Activated T-cell treated with anti-CD3 and anti-CD28 coated beads, Interleukin-2, amount 50 U/mL, for 72 hours (primary cell): ENCODE measurements around the gene EFHC1. TPM values are rescaled to one million over a fixed set of nuclear protein-coding genes. Genes with fewer than 3 reads are reported as not detected.

ENCODE experiments used
- ATAC-seq, 2 donors: fragments of 150-1000 bp; cut with Tn5 transposase; replicated peaks in 1 of 2; 2 replicates each; pipeline ENCODE4 v1.10.0; 2021; ENCODE audit warnings: moderate library complexity in 2 of 2, mild to moderate bottlenecking in 1 of 2
- DNase-seq, 2 donors: peaks; one replicate each; pipeline ENCODE4 v3.0.0; 2021 to 2022; ENCODE audit warnings: mixed read lengths in 1 of 2
- H3K27ac Mint-ChIP-seq: one replicate; pipeline ENCODE4 v1.8.0; 2022; ENCODE audit warnings: mild to moderate bottlenecking, moderate library complexity, mixed read lengths
- H3K27me3 Mint-ChIP-seq: one replicate; pipeline ENCODE4 v1.8.0; 2022; ENCODE audit warnings: low read depth, mixed read lengths
- H3K36me3 Mint-ChIP-seq, 2 donors: one replicate each; pipeline ENCODE4 v1.8.0; 2022; ENCODE audit warnings: mixed read lengths in 2 of 2, mild to moderate bottlenecking in 1 of 2; ENCODE audit not compliant: insufficient read depth in 2 of 2
- H3K4me1 Mint-ChIP-seq: one replicate; pipeline ENCODE4 v1.8.0; 2022; ENCODE audit warnings: low read depth, mixed read lengths
- H3K4me3 Mint-ChIP-seq, 2 donors: one replicate each; pipeline ENCODE4 v1.8.0; 2022; ENCODE audit warnings: mild to moderate bottlenecking in 2 of 2, mixed read lengths in 2 of 2, moderate library complexity in 2 of 2
- H3K9me3 Mint-ChIP-seq, 2 donors: one replicate each; pipeline ENCODE4 v1.8.0; 2022; ENCODE audit warnings: mixed read lengths in 2 of 2
- total RNA-seq, 2 donors: library from RNA; stranded (reverse); gene quantifications; one replicate each; pipeline ENCODE4 v1.2.3, GENCODE V29; 2022

The EFHC1 gene
- total RNA-seq, 2 donors from 2014 or later: 4.6 to 5.1 TPM

DNA sequence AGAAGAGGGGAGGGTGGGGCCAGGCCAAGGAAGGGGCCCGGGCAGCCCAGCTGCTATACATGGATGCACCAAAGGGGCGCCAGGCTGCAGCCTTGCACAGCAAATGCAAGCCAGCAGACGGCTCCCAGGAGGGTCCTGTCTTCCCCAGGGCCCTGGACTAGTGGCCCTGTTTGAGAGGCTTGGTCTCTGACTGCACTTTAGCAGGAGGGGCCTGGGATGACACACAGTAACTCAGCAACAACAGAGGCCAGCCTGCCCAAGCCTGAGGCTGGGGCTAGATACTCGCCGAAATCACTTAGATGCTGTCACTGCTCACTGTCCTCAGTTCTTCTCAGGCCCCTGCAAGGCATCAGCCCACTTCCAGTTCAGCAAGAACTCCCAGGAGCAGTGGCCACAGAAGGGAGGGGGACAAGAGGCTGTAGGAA lies 83.2 kb downstream of the EFHC1 start:
- DNase-seq (no peak), ATAC-seq (no peak)
- Mint-ChIP-seq H3K27ac (no peak overlapping the region), H3K27me3 (no peaks in the 10 kb centered on the region), H3K36me3 (no peaks in the 10 kb centered on the region), H3K4me1 (no peaks in the 10 kb centered on the region), H3K9me3 (no peaks in the 10 kb centered on the region), H3K4me3 (no peak overlapping the region)

DNA sequence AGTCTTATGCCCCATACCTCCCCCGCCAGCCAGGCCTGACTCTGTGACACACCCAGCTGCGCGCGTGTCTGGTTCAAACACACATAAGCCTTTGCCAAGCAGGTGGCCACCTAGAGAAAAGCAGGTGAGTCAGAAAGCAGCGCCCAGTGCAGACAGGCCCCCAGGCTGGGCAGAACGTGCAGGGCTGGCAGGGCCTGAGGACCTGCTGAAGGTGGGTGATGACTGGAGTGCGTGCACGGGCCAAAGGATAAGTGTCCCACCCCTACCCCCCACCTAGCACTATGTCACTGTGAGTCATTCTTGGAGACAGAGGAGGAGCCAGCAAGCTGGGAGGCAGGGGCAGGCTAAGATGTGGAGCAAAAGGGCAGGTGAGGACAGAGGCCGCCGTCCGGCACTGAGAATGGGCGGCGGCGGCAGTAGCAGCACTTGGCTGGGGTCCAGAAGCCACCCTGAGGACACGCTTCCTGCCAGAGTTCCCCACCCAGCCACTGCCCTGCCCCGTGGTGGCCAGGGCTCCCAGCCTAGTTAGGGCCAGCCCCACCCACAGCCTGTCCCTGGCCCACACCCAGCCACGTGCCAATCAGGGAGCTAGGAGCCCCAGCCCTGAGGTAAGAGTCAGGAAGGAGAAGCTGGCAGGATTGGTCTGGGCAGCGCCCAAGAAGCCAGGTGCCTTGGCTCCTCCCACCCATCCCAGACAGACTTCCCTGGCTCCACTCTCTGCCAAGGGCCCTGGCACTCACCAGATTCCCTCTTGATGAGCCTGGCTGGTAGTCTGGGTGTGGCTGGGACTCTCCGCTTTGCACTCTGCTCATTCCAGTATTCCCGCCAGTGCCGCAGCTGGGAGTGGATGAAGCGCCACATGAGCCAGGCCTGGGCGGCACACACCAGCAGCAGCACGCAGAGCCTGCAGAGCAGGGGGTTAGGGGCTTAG lies 84.0 kb downstream of the EFHC1 start:
- H3K36me3 Mint-ChIP-seq: no peaks in the 10 kb centered on the region
- no peaks in the 10 kb centered on the region for H3K9me3 Mint-ChIP-seq
- H3K4me3 Mint-ChIP-seq: no peak overlapping the region
- no peaks in the 10 kb centered on the region for H3K27me3 Mint-ChIP-seq
- DNase-seq: no peak
- ATAC-seq: no peak
- no peak overlapping the region for H3K27ac Mint-ChIP-seq
- no peaks in the 10 kb centered on the region for H3K4me1 Mint-ChIP-seq

DNA sequence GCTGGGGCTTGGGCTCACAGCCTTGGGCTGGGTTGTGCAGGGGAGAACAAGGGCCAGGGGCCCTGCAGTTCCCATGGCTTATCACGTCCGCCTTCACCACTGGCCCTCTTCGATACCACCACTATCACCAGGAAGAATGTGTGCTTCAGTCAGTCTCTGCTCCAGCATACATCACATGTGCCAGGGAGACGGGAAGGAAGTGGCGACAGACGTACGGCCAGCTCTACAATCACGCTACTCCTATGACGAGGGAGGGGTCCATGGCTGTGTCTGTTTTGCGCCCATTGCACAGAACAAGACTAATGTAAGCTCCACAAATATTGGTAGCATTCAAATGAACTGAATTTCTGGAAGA lies 84.6 kb downstream of the EFHC1 start:
- no peaks in the 10 kb centered on the region for H3K9me3 Mint-ChIP-seq
- no peak for DNase-seq
- no peak overlapping the region for H3K4me3 Mint-ChIP-seq
- ATAC-seq: no peak
- H3K27me3 Mint-ChIP-seq: no peaks in the 10 kb centered on the region
- H3K36me3 Mint-ChIP-seq: no peaks in the 10 kb centered on the region
- H3K27ac Mint-ChIP-seq: no peak overlapping the region
- no peaks in the 10 kb centered on the region for H3K4me1 Mint-ChIP-seq

DNA sequence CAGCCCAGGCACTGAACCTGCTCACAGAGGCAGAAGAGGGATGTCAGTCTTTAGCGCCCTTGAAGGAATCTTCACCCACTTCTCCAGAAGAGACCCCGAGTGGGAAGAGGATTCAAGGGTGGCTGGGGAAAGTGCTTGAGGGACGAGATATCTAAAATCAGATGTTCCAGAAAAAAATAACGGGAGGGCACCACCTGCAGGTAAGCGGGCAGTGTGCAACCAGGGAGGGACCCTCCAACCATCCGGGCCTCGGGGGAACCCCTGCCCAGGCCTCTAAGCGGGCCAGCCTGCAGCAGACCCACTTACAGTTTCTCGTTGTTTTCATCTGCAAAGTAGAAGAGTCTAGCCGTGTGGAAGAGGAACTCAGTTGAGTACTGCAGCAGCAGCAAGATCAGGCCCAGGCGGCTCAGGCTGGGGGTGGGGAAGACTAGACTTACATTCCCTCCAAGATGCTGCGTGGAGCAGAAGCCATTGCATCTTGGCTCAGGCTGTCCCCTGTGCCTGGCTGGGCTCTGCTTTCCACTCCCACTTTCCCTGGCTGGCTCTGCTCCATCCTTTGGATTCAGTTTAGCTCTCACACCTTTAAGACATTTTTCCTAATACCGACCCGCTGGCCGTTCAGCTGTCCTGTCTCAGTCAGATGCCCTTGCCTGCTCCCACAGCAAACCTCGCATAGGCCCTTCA lies 85.7 kb downstream of the EFHC1 start:
- Mint-ChIP-seq H3K4me3 (no peak overlapping the region), H3K27me3 (no peaks in the 10 kb centered on the region), H3K4me1 (no peaks in the 10 kb centered on the region), H3K36me3 (no peaks in the 10 kb centered on the region), H3K9me3 (no peaks in the 10 kb centered on the region), H3K27ac (no peak overlapping the region)
- ATAC-seq: no peak
- DNase-seq: no peak

DNA sequence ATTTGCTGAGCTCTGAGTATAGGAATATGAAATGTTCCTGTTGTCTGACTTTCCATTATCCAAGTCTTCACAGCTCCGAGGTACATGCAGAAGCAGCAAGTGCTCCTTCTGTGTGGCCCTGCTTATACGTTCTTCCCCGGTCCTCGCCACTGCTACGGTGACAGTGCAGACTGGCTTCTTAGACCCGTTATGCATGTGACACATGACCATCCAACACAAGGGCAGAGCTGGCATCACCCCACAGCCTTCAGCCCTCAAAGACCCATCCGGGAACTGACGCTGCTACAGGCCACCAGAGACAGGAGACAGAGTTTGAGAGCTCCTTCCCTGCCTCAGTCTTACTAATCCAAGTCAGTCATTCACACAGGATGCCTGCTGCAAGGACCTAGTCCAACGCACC lies 86.3 kb downstream of the EFHC1 start:
- Mint-ChIP-seq H3K4me3 (no peak overlapping the region), H3K4me1 (no peaks in the 10 kb centered on the region), H3K36me3 (no peaks in the 10 kb centered on the region), H3K27ac (no peak overlapping the region), H3K27me3 (no peaks in the 10 kb centered on the region), H3K9me3 (no peaks in the 10 kb centered on the region)
- no peak for DNase-seq
- ATAC-seq: no peak

DNA sequence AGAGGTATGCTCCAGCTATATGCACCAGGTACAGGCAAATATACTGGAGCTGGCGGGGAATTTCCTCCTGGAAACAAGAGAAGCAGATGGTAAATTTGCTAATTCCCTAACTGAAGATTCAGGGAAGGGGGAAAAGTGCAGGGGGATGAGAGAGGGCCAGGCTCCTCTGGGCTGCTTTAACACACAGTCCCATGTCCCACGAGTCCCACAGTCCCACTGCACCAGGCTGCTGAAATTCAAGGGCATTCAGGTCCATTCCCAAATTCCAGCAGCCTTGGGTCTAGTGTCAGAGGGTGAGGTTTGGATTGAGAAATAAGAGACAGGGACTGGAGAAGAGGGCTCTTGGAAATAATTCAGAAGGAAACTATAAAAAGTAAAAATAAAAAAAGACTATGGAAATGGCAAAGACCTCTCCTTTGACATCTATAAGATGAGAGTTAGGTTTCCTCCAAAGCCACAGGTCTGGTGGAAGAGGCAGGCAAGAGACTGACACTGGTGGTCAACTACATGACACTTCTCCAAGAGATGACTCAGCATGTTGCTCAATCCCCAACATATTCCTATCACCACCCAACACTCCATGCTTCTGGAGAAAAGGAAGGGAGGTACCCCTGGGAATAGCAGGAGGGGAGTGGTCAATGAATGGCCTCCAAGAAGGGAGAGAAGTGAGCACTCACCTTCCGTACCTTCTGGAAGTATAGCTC lies 87.6 kb downstream of the EFHC1 start:
- DNase-seq (no peak), ATAC-seq (no peak)
- no peaks in the 10 kb centered on the region for H3K36me3 Mint-ChIP-seq
- no peaks in the 10 kb centered on the region for H3K9me3 Mint-ChIP-seq
- peak overlapping the region; percentile 86 for H3K27ac Mint-ChIP-seq
- H3K4me1 Mint-ChIP-seq: no peaks in the 10 kb centered on the region
- H3K4me3 Mint-ChIP-seq: no peak overlapping the region
- no peaks in the 10 kb centered on the region for H3K27me3 Mint-ChIP-seq

DNA sequence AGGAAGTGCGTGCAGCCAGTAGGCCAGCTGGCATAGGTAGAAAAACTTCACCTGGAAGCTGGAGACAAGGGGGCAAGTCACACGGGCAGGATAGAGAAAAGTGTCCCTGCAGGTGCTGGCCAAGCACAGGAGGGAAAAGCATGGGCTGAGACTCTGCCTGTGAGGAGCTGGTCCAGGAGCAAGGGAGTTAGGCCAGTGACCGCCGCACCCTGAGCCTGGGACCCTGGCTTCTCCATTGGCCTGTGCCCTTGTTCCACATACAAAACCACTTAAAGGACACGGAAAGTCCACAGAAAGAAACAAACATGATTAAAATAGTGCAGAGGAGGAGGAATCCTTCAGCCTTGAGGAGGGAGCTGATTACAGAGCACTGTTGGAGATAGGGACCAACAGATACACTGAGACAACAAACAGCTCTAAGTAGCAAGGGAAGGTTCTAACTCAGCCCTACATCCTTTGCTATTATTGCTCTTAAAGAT lies 88.2 kb downstream of the EFHC1 start:
- Mint-ChIP-seq H3K27me3 (no peaks in the 10 kb centered on the region), H3K36me3 (no peaks in the 10 kb centered on the region), H3K9me3 (no peaks in the 10 kb centered on the region)

DNA sequence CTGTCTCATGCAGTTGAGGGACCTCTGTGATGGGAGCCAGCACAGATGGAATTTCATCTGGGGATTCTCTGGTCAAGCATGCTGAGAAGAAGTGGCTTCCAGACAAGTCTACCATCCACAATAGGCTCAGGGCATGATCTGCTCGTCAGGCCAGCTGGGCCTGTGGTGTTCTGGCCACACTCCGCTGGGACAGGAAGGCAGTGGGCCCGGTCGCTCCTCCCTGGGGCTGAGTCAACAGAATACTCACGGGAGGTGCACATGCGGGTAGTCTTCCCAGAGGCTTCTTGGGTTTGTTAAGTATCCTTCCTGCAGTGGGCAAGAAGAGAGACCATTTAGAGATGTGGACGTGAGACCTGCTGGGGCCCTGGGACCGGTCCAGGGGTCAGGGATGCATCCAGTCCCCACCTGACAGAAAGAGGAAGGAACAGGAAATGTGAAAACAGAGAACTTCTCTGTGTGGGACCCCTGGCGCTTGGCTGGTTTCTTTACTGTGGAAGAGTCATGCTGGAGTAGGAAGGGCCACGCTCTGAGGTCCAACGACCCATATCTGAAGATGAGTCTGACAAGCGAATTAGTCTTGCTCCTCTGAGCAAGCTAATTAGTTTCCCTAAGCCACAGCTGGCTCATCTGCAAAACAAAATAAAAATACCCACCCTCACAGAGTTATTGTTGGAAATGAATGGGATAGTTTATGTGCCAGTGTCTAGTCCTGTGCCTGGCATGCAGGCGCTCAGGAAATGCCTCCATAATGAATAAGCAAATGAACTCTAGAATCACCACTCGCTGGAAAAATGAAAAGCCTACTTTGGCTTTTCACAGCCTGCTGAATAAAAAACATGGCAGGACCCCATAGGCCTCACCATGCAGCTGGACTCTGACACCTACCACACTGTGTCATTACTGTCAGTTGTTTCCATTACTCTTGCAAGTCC lies 89.4 kb downstream of the EFHC1 start:
- Mint-ChIP-seq H3K4me3 (no peak overlapping the region), H3K4me1 (peaks cover 8% of the 10 kb centered on the region), H3K9me3 (no peaks in the 10 kb centered on the region), H3K36me3 (no peaks in the 10 kb centered on the region), H3K27ac (no peak overlapping the region), H3K27me3 (no peaks in the 10 kb centered on the region)
- ATAC-seq (no peak), DNase-seq (no peak)

More for the DNA sequence above, 88.2 kb downstream of the EFHC1 start:
- no peak overlapping the region for H3K27ac Mint-ChIP-seq
- H3K4me1 Mint-ChIP-seq: peaks cover 2% of the 10 kb centered on the region
- no peak for ATAC-seq
- H3K4me3 Mint-ChIP-seq: no peak overlapping the region
- no peak for DNase-seq

DNA sequence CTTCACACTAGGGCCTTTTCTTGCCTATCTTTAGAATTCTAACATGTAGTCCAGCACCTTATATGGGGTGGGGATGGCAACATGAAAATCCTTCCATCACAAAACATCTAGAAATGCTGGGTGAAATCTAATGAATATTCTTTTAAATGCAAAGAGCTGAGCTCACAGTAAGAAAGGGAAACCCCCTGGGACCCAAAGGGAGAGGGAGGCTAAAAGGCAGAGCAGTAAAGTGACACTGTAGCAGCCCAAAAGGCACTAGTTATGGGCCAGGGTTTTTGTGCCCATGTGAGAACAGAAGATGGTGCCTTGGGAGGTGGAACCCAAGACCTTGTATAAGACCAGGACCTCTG lies 90.0 kb downstream of the EFHC1 start:
- no peak overlapping the region for H3K4me3 Mint-ChIP-seq
- no peaks in the 10 kb centered on the region for H3K27me3 Mint-ChIP-seq
- no peaks in the 10 kb centered on the region for H3K36me3 Mint-ChIP-seq
- H3K4me1 Mint-ChIP-seq: peaks cover 12% of the 10 kb centered on the region
- ATAC-seq (no peak), DNase-seq (no peak)
- no peaks in the 10 kb centered on the region for H3K9me3 Mint-ChIP-seq
- H3K27ac Mint-ChIP-seq: peak overlapping the region; percentile 55

DNA sequence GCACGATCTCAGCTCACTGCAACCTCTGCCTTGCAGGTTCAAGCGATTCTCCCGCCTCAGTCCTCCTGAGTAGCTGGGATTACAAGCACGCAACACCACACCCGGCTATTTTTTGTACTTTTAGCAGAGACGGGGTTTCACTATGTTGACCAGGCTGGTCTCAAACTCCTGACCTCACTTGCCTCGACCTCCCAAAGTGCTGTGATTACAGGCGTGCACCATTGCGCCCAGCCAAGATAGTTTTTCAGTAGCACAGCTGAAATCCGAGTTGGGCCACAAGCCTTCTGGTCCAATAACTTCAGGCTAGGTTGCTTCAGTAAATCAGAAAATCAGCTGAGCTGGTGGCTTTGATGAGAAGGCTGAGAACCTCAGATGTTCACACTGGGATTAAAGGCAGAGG lies 91.0 kb downstream of the EFHC1 start:
- Mint-ChIP-seq H3K4me3 (no peak overlapping the region), H3K9me3 (no peaks in the 10 kb centered on the region), H3K27ac (no peak overlapping the region), H3K27me3 (no peaks in the 10 kb centered on the region), H3K4me1 (peaks cover 12% of the 10 kb centered on the region), H3K36me3 (no peaks in the 10 kb centered on the region)
- ATAC-seq: no peak
- no peak for DNase-seq

DNA sequence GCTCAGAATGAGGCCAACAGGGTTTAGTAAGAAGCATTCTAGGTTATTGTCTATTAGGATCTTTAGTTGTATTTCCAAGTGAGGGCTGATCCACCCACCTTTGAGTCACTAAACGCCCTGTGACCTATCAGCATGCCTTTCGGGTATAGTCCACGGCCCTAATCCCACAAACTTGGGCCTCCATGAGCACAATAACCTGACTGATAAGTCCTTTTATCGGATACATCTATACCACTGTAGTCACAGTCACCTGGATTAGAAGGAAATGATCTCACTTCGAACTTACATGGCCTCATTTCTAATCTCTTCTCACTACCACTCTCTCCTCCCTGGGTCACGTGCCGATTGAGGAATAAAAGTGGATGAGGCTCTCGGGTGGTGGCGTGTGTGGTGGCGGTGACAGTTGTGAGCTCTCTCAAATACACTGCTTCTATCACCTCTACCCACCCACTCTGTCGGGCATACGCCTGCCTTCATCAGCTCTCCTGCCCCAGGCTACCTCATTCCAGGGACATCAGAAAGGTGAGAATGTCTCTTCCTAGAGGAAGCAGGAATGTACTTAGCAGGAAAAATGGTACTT lies 91.5 kb downstream of the EFHC1 start:
- peaks cover 12% of the 10 kb centered on the region for H3K4me1 Mint-ChIP-seq
- H3K4me3 Mint-ChIP-seq: no peak overlapping the region
- no peaks in the 10 kb centered on the region for H3K27me3 Mint-ChIP-seq
- no peak overlapping the region for H3K27ac Mint-ChIP-seq
- DNase-seq: no peak
- no peaks in the 10 kb centered on the region for H3K36me3 Mint-ChIP-seq
- ATAC-seq: no peak
- H3K9me3 Mint-ChIP-seq: no peaks in the 10 kb centered on the region

DNA sequence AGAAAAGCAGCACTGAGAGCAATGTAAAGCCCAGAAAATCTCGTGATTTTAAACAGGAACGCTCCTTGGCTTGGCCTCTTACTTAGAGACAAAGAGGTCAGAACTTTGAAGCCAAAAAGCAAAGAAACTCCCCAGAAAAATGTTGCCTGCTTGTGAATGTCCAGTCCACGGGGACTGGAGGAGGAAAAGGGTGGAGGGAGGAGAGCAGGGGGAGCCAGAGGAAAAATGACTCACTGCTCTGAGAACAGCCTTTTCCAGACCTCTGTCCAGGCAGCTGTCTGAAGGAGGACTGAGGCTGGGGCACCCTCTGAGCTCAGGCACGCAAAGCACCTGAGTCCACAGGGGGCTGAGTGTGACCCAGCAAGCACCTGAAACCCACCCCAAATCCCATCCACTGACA lies 92.1 kb downstream of the EFHC1 start:
- no peak overlapping the region for H3K4me3 Mint-ChIP-seq
- no peak overlapping the region for H3K27ac Mint-ChIP-seq
- no peak for ATAC-seq
- peaks cover 13% of the 10 kb centered on the region for H3K4me1 Mint-ChIP-seq
- DNase-seq: no peak
- no peaks in the 10 kb centered on the region for H3K9me3 Mint-ChIP-seq
- H3K27me3 Mint-ChIP-seq: no peaks in the 10 kb centered on the region
- no peaks in the 10 kb centered on the region for H3K36me3 Mint-ChIP-seq
